Common myeloid progenitor, CD34-positive (primary cell): Measurements from ENCODE around the gene GIPC2.

Experiments used
- CTCF ChIA-PET: fragments of 350-600 bp; sonication (Branson Sonifier 250); formaldehyde crosslinking; loops from one replicate; lab custom pipeline; 2021; ENCODE audit warnings: antibody characterized with exemption; lab: Charles Lee
- POLR2A ChIA-PET: fragments of 350-600 bp; sonication (Branson Sonifier 250); formaldehyde crosslinking; loops from one replicate; lab custom pipeline; 2021; ENCODE audit warnings: antibody characterized with exemption; lab: Charles Lee
- DNase-seq, 3 donors: peaks; one replicate each; pipeline versions ENCODE4 v3.0.0 to v3.0.0-alpha.2; 2013
- H3K27ac ChIP-seq, 2 experiments: 1 replicate in 1 of 2; 2 replicates in 1 of 2; pipeline ENCODE4 v1.7.0; 2013; ENCODE audit warnings: inconsistent platforms in 2 of 2, low read length in 2 of 2, mild to moderate bottlenecking in 2 of 2, low read depth in 1 of 2, moderate library complexity in 1 of 2; ENCODE audit not compliant: severe bottlenecking in 2 of 2, insufficient read depth in 1 of 2, poor library complexity in 1 of 2
- H3K27me3 ChIP-seq, 5 experiments: replicated peaks in 2 of 5; 1 replicate in 3 of 5; 2 replicates in 2 of 5; pipeline versions ENCODE4 v1.6.1 to v1.7.0; 2013; ENCODE audit warnings: low read length in 4 of 5, mild to moderate bottlenecking in 2 of 5, moderate library complexity in 2 of 5, inconsistent platforms in 1 of 5; ENCODE audit not compliant: insufficient read depth in 5 of 5, control insufficient read depth in 4 of 5
- H3K36me3 ChIP-seq, 4 experiments: 1 replicate in 2 of 4; 2 replicates in 2 of 4; pipeline versions ENCODE4 v1.6.1 to v1.7.0; 2013; ENCODE audit warnings: low read length in 3 of 4, control low read depth in 1 of 4, mild to moderate bottlenecking in 1 of 4; ENCODE audit not compliant: control insufficient read depth in 4 of 4, insufficient read depth in 4 of 4
- H3K4me1 ChIP-seq, 4 experiments: 1 replicate in 3 of 4; 2 replicates in 1 of 4; pipeline versions ENCODE4 v1.6.1 to v1.7.1; 2013; ENCODE audit warnings: low read length in 3 of 4, mild to moderate bottlenecking in 3 of 4, control low read depth in 1 of 4, inconsistent platforms in 1 of 4, moderate library complexity in 1 of 4; ENCODE audit not compliant: control insufficient read depth in 4 of 4, insufficient read depth in 4 of 4; ENCODE audit errors: control extremely low read depth in 1 of 4
- H3K4me3 ChIP-seq, 7 experiments: 1 replicate in 4 of 7; 2 replicates in 3 of 7; pipeline versions ENCODE4 v1.5.1 to v1.7.0; 2013; ENCODE audit warnings: mild to moderate bottlenecking in 7 of 7, low read length in 6 of 7, moderate library complexity in 6 of 7, inconsistent platforms in 2 of 7, low read depth in 2 of 7, control low read depth in 1 of 7; ENCODE audit not compliant: insufficient read depth in 4 of 7, control insufficient read depth in 1 of 7; ENCODE audit errors: extremely low read depth in 1 of 7
- H3K9me3 ChIP-seq, 5 experiments: 1 replicate in 4 of 5; 2 replicates in 1 of 5; pipeline versions ENCODE4 v1.6.1 to v1.7.1; 2013; ENCODE audit warnings: low read length in 4 of 5, mild to moderate bottlenecking in 2 of 5, inconsistent platforms in 1 of 5, low read depth in 1 of 5, moderate library complexity in 1 of 5; ENCODE audit not compliant: control insufficient read depth in 4 of 5, insufficient read depth in 2 of 5; ENCODE audit errors: control extremely low read depth in 1 of 5
- WGBS: methylation state at CpG from one replicate; pipeline ENCODE4 v1.1.5; 2013; ENCODE audit not compliant: insufficient coverage; 5-methylcytosine and 5-hydroxymethylcytosine counted together

GIPC2 gene

GRCh38 chr1:78156805-78157521, 111.2 kb downstream of the GIPC2 start:
- Histone ChIP-seq H3K27me3 (peaks cover 0 to 3% (median 0%) of the 10 kb centered on the region in 5 experiments), H3K4me1 (no peaks in the 10 kb centered on the region), H3K36me3 (no peaks in the 10 kb centered on the region), H3K9me3 (no peaks in the 10 kb centered on the region), H3K27ac (no peak overlapping the region), H3K4me3 (no peak overlapping the region)
- POLR2A ChIA-PET, result no interaction called here
- DNase-seq, result no peak
- CTCF ChIA-PET, result interaction anchor here (0.8 to 0.9 kb wide), 2 partner anchors 10 to 12 kb away, joined by 3 read pairs; no protein-coding TSS in a partner anchor

GRCh38 chr1:78165816-78166215, 120.0 kb downstream of the GIPC2 start:
- H3K4me3 ChIP-seq, result no peak overlapping the region
- no peak overlapping the region for H3K27ac ChIP-seq
- ChIA-PET POLR2A (no interaction called here), CTCF (interaction anchor here (0.9 kb wide), 1 partner anchor 10 kb away, joined by 3 read pairs; no protein-coding TSS in a partner anchor)
- no peaks in the 10 kb centered on the region for H3K4me1 ChIP-seq
- no peaks in the 10 kb centered on the region for H3K9me3 ChIP-seq
- H3K27me3 ChIP-seq, result no peaks in the 10 kb centered on the region
- DNase-seq, result no peak
- 88% methylated on average over 2 of the region's 2 CpGs for WGBS
- no peaks in the 10 kb centered on the region for H3K36me3 ChIP-seq

- no peak overlapping the region for H3K27ac ChIP-seq
- ChIA-PET POLR2A (no interaction called here), CTCF (no interaction called here)
- DNase-seq, result no peak
- no peaks in the 10 kb centered on the region for H3K27me3 ChIP-seq
- H3K4me1 ChIP-seq, result no peaks in the 10 kb centered on the region
- H3K4me3 ChIP-seq, result no peak overlapping the region
- no peaks in the 10 kb centered on the region for H3K36me3 ChIP-seq
- no peaks in the 10 kb centered on the region for H3K9me3 ChIP-seq
Observed at GRCh38 chr1:78168306-78168705, 122.5 kb downstream of the GIPC2 start.

GRCh38 chr1:78170859-78171258, 125.1 kb downstream of the GIPC2 start:
- ChIA-PET CTCF (no interaction called here), POLR2A (no interaction called here)
- DNase-seq, result no peak
- Histone ChIP-seq H3K36me3 (no peaks in the 10 kb centered on the region), H3K4me1 (no peaks in the 10 kb centered on the region), H3K9me3 (no peaks in the 10 kb centered on the region), H3K27ac (no peak overlapping the region), H3K4me3 (no peak overlapping the region), H3K27me3 (no peaks in the 10 kb centered on the region)
- no CpG with 5 or more reads among the region's 2 CpGs for WGBS

- Histone ChIP-seq H3K4me1 (no peaks in the 10 kb centered on the region), H3K4me3 (no peak overlapping the region), H3K9me3 (no peaks in the 10 kb centered on the region), H3K36me3 (no peaks in the 10 kb centered on the region), H3K27ac (no peak overlapping the region), H3K27me3 (no peaks in the 10 kb centered on the region)
- DNase-seq, result no peak
- ChIA-PET CTCF (no interaction called here), POLR2A (no interaction called here)
- WGBS, result no CpG with 5 or more reads among the region's 3 CpGs
Observed at GRCh38 chr1:78171736-78172590, 126.2 kb downstream of the GIPC2 start.

GRCh38 chr1:78176448-78176847, 130.7 kb downstream of the GIPC2 start:
- no CpG with 5 or more reads among the region's 3 CpGs for WGBS
- no peaks in the 10 kb centered on the region for H3K36me3 ChIP-seq
- H3K27ac ChIP-seq, result no peak overlapping the region
- CTCF ChIA-PET, result no interaction called here
- no peaks in the 10 kb centered on the region for H3K9me3 ChIP-seq
- POLR2A ChIA-PET, result no interaction called here
- H3K4me1 ChIP-seq, result no peaks in the 10 kb centered on the region
- DNase-seq, result no peak
- H3K27me3 ChIP-seq, result no peaks in the 10 kb centered on the region
- H3K4me3 ChIP-seq, result no peak overlapping the region

GRCh38 chr1:78177708-78178270, 132.0 kb downstream of the GIPC2 start:
- H3K4me1 ChIP-seq, result no peaks in the 10 kb centered on the region
- DNase-seq, result no peak
- ChIA-PET POLR2A (no interaction called here), CTCF (no interaction called here)
- H3K9me3 ChIP-seq, result no peaks in the 10 kb centered on the region
- H3K4me3 ChIP-seq, result no peak overlapping the region
- WGBS, result 100% methylated on average over 1 of the region's 3 CpGs
- no peaks in the 10 kb centered on the region for H3K36me3 ChIP-seq
- no peaks in the 10 kb centered on the region for H3K27me3 ChIP-seq
- H3K27ac ChIP-seq, result no peak overlapping the region
